Peyer's patch (tissue), 4 donors: ENCODE data around the gene PMM1. TPM values are rescaled to one million over a fixed set of nuclear protein-coding genes. Genes with fewer than 3 reads are reported as not detected.
"Not testable (repeated sequence)": the region's sequence is repeated elsewhere in the genome, so short reads cannot be mapped to it uniquely, and the experiment has no call there.

Experiments used
- DNase-seq, 3 donors: peaks; one replicate each; pipeline ENCODE4 v3.0.0-alpha.2; 2017 to 2019
- H3K27ac ChIP-seq, 4 donors: fragments of 200-600 bp; sonication (generic); one replicate each; pipeline ENCODE4 v1.5.1; 2016 to 2019
- H3K27me3 ChIP-seq, 2 donors: fragments of 200-600 bp; sonication (generic); one replicate each; pipeline ENCODE4 v1.5.1; 2019
- H3K36me3 ChIP-seq, 3 donors: fragments of 200-600 bp; sonication (generic); one replicate each; pipeline ENCODE4 v1.5.1; 2016 to 2019
- H3K4me1 ChIP-seq, 4 donors: fragments of 200-600 bp; sonication (generic); one replicate each; pipeline ENCODE4 v1.5.1; 2016 to 2019
- H3K4me3 ChIP-seq, 4 donors: fragments of 200-600 bp; sonication (generic); 1 replicate in 3 of 4; 2 replicates in 1 of 4; pipeline ENCODE4 v1.5.1; 2016 to 2019; ENCODE audit warnings: mild to moderate bottlenecking in 1 of 4
- H3K9me3 ChIP-seq, 4 donors: fragments of 200-600 bp; sonication (generic); one replicate each; pipeline ENCODE4 v1.5.1; 2016 to 2019; ENCODE audit warnings: mild to moderate bottlenecking in 1 of 4
- POLR2A ChIP-seq, 2 donors: fragments of 450-650 bp; IDR thresholded peaks; one replicate each; pipeline ENCODE4 v1.5.1; 2017; ENCODE audit warnings: antibody characterized with exemption in 2 of 2, mild to moderate bottlenecking in 2 of 2, moderate library complexity in 2 of 2
- total RNA-seq, 4 donors: library from RNA; depleted of rRNA; stranded (reverse); fragments of >200 nt; gene quantifications; one replicate each; pipeline ENCODE4 v1.1.0, GENCODE V29; 2016
- TF ChIP-seq, protein P1 (sequence below), 6 experiments: fragments of 450-650 bp in 4 of 6; fragments of 200-600 bp in 2 of 6; sonication (generic) in 1 of 6; IDR thresholded peaks; one replicate each; pipeline ENCODE4 v1.5.1; 2017 to 2019; ENCODE audit warnings: antibody characterized with exemption in 6 of 6, mild to moderate bottlenecking in 3 of 6, moderate library complexity in 1 of 6

PMM1 gene
- total RNA-seq, 4 donors from 2014 or later: 63.5 to 139 (median 101) TPM

DNA sequence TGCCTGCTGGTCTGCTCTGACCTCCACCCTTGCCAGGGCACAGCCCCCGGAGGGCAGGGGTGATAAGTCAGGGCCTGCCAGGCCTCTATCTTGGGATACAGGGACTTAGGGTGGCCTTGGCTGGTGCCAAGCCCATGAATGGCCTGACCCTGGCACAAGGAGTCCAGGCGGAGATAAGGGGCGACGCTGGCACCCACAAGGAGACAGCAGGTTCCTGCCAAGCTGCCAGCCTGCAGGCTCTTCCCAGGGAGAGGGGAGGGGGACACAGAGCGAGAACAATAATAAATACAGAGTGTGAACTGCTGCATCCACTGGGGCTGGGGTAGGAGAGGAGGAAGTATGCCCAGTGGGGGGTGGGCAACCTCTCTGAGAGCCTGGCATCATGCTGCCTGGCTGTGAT lies 27.9 kb downstream of the PMM1 start:
- Histone ChIP-seq H3K9me3 (no peaks in the 10 kb centered on the region), H3K4me3 (no peak overlapping the region), H3K27me3 (peaks cover 0 to 3% of the 10 kb centered on the region in 2 donors), H3K27ac (peak overlapping the region in 1 of 4 donors; percentile 30), H3K36me3 (no peaks in the 10 kb centered on the region), H3K4me1 (peaks cover 0 to 9% (median 0%) of the 10 kb centered on the region in 4 donors)
- TF ChIP-seq POLR2A (IDR thresholded peaks at IDR 0.05): no peak
- TF ChIP-seq, protein P1, sequence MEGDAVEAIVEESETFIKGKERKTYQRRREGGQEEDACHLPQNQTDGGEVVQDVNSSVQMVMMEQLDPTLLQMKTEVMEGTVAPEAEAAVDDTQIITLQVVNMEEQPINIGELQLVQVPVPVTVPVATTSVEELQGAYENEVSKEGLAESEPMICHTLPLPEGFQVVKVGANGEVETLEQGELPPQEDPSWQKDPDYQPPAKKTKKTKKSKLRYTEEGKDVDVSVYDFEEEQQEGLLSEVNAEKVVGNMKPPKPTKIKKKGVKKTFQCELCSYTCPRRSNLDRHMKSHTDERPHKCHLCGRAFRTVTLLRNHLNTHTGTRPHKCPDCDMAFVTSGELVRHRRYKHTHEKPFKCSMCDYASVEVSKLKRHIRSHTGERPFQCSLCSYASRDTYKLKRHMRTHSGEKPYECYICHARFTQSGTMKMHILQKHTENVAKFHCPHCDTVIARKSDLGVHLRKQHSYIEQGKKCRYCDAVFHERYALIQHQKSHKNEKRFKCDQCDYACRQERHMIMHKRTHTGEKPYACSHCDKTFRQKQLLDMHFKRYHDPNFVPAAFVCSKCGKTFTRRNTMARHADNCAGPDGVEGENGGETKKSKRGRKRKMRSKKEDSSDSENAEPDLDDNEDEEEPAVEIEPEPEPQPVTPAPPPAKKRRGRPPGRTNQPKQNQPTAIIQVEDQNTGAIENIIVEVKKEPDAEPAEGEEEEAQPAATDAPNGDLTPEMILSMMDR (IDR thresholded peaks at IDR 0.05): no peak
- peak in 1 of 3 donors; percentile 20 for DNase-seq

GRCh38 chr22:41561335-41561734 lies 28.3 kb downstream of the PMM1 start:
- DNase-seq: peak in 1 of 3 donors; percentile 34
- H3K27me3 ChIP-seq: peaks cover 0 to 3% of the 10 kb centered on the region in 2 donors
- TF ChIP-seq POLR2A (IDR thresholded peaks at IDR 0.05): no peak
- TF ChIP-seq, protein P1 (IDR thresholded peaks at IDR 0.05): no peak
- H3K4me3 ChIP-seq: peak overlapping the region in 2 of 4 donors; percentile 19 to 38
- peak overlapping the region in 2 of 4 donors; percentile 30 to 31 for H3K27ac ChIP-seq
- H3K4me1 ChIP-seq: peaks cover 0 to 9% (median 0%) of the 10 kb centered on the region in 4 donors
- no peaks in the 10 kb centered on the region for H3K9me3 ChIP-seq
- H3K36me3 ChIP-seq: no peaks in the 10 kb centered on the region

DNA sequence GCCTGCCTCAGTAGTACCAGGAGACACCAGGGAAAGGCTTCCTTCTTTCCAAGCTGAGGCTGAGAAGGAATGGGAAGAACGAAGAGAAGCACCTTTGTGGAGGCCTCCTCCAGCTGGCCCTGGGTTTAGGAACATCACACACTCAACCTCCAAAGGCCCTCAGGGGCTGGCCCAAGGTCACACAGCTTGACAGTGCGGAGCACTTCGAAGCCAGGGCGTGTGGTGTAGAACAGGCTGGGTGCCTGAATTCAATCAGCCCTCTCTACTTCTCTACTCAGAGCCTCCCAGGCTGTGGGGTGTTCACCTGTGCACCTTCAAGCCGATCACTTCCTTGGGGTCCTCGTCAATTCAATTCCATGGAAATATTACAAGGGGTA lies 29.6 kb downstream of the PMM1 start:
- Histone ChIP-seq H3K4me1 (peaks cover 0 to 9% (median 0%) of the 10 kb centered on the region in 4 donors), H3K36me3 (no peaks in the 10 kb centered on the region), H3K27ac (no peak overlapping the region), H3K4me3 (no peak overlapping the region), H3K9me3 (no peaks in the 10 kb centered on the region), H3K27me3 (peaks cover 0 to 3% of the 10 kb centered on the region in 2 donors)
- no peak for DNase-seq
- TF ChIP-seq POLR2A (IDR thresholded peaks at IDR 0.05): no peak
- TF ChIP-seq, protein P1 (IDR thresholded peaks at IDR 0.05): no peak

- not testable (repeated sequence) for H3K36me3 ChIP-seq, H3K27me3 ChIP-seq, H3K9me3 ChIP-seq, H3K27ac ChIP-seq, H3K4me1 ChIP-seq, DNase-seq, H3K4me3 ChIP-seq
These were observed 31.4 kb downstream of the PMM1 start for GRCh38 chr22:41558241-41558630.

DNA sequence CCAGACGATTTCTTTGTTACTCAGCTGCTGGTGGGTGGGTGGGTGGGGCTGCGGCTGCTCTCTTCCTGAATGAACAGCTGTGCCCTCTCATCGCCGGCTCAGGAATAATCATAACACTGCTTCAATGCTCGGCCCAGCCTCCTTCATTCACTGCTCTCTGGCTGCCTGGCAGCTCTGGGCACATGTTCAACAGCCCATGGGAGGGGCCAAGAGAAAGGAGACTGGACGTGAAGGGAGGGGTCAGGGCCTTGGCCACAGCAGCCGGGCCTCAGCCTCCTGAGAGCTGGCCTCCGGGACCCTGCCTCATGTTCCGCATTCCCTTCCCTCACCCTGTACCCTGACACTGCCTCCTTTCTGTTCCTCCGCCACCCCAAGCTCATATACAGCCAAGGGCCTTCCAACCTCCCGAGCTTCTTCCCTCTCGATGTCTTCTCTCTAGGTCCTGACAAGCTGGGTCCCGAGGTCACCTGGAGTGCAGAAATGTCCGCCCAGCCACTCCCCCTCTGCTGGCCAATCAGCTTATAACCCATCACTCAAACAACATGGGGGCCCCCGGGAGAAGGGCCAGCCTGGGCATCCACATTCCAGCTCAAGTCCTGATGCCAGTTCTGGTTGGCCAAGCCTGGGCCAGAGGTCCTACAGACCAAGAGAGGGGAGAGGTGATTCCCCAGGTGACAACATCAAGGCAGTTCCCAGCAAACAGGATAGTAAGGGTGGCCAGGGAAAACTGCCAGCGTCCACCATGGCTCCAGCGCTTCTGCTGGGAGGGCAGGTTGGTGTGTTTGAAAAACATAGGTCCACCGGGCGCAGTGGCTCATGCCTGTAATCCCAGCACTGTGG lies 32.0 kb downstream of the PMM1 start:
- Histone ChIP-seq H3K27ac (peak overlapping the region in 2 of 4 donors; percentile 52 to 59), H3K4me3 (no peak overlapping the region), H3K27me3 (peaks cover 0 to 3% of the 10 kb centered on the region in 2 donors), H3K36me3 (no peaks in the 10 kb centered on the region), H3K9me3 (no peaks in the 10 kb centered on the region), H3K4me1 (peaks cover 0 to 9% (median 0%) of the 10 kb centered on the region in 4 donors)
- TF ChIP-seq, protein P1 (IDR thresholded peaks at IDR 0.05): no peak
- TF ChIP-seq POLR2A (IDR thresholded peaks at IDR 0.05): no peak
- peak in 2 of 3 donors; percentile 24 to 57 for DNase-seq

- no peak for TF ChIP-seq POLR2A (IDR thresholded peaks at IDR 0.05)
- TF ChIP-seq, protein P1 (IDR thresholded peaks at IDR 0.05): no peak
- Histone ChIP-seq H3K27me3 (peaks cover 0 to 3% of the 10 kb centered on the region in 2 donors), H3K4me1 (peaks cover 0 to 9% (median 0%) of the 10 kb centered on the region in 4 donors), H3K36me3 (no peaks in the 10 kb centered on the region), H3K4me3 (no peak overlapping the region), H3K9me3 (no peaks in the 10 kb centered on the region), H3K27ac (no peak overlapping the region)
- DNase-seq: no peak
These were observed 33.1 kb downstream of the PMM1 start for GRCh38 chr22:41556561-41556960.
